HepG2 (cell line): ENCODE results near the gene PREX1. TPM values are rescaled to one million over a fixed set of nuclear protein-coding genes. Genes with fewer than 3 reads are reported as not detected.

Experiments used
- BRF2 ChIP-seq: sonication (generic); formaldehyde crosslinking; IDR thresholded peaks from 2 replicates; pipeline ENCODE4 v1.8.1; 2022; ENCODE audit warnings: mild to moderate bottlenecking, missing genetic modification reagents
- ERF ChIP-seq: IDR thresholded peaks from 2 replicates; pipeline ENCODE4 v1.6.1; 2018; ENCODE audit warnings: missing biosample characterization, missing genetic modification reagents
- GPN1 ChIP-seq: sonication (generic); formaldehyde crosslinking; IDR thresholded peaks from 2 replicates; pipeline ENCODE4 v1.5.1; 2020; ENCODE audit warnings: missing genetic modification reagents, borderline replicate concordance
- HNF1B ChIP-seq: sonication (generic); formaldehyde crosslinking; IDR thresholded peaks from 2 replicates; pipeline ENCODE4 v1.5.1; 2020; ENCODE audit warnings: mild to moderate bottlenecking, moderate library complexity, missing genetic modification reagents
- HNRNPK ChIP-seq: fragments of 200-400 bp; formaldehyde crosslinking; IDR thresholded peaks from 2 replicates; pipeline ENCODE4 v1.6.1; 2018; ENCODE audit warnings: low read length, low read depth, moderate library complexity, mild to moderate bottlenecking; ENCODE audit not compliant: poor library complexity, severe bottlenecking
- PHF20 ChIP-seq: sonication (generic); formaldehyde crosslinking; IDR thresholded peaks from 2 replicates; pipeline ENCODE4 v1.5.0; 2020; ENCODE audit warnings: mild to moderate bottlenecking, missing genetic modification reagents
- SETDB1 ChIP-seq: sonication (generic); formaldehyde crosslinking; IDR thresholded peaks from 2 replicates; pipeline ENCODE4 v1.5.1; 2020; ENCODE audit warnings: missing genetic modification reagents, mild to moderate bottlenecking, borderline replicate concordance
- SRSF1 ChIP-seq: fragments of 200-400 bp; formaldehyde crosslinking; optimal IDR thresholded peaks from 2 replicates; pipeline ENCODE3; 2017; ENCODE audit warnings: mild to moderate bottlenecking, low read depth, low read length, moderate library complexity
- ZNF574 ChIP-seq: sonication (generic); formaldehyde crosslinking; IDR thresholded peaks from 2 replicates; pipeline ENCODE4 v1.4.0; 2020; ENCODE audit warnings: missing genetic modification reagents
- polyA plus RNA-seq, 8 experiments: library from polyadenylated mRNA; depleted of rRNA in 3 of 8; stranded (reverse) in 7 of 8; unstranded in 1 of 8; fragments of >200 nt; fragmentation: Illumina TruSeq in 4 of 8; extraction: Trizol in 4 of 8; gene quantifications; 2 replicates each; pipeline versions ENCODE4 v1.2.1 to v1.2.3, GENCODE V29; 2011 to 2016; ENCODE audit warnings: low read depth in 4 of 8, missing spikeins in 1 of 8, mixed read lengths in 1 of 8; ENCODE audit not compliant: insufficient read depth in 1 of 8
- total RNA-seq, 5 experiments: library from RNA; depleted of rRNA; stranded (reverse); fragments of >200 nt; fragmentation: Illumina TruSeq; extraction: Trizol; gene quantifications; 2 replicates each; pipeline ENCODE4 v1.2.3, GENCODE V29; 2016; ENCODE audit warnings: low read depth in 1 of 5

Gene PREX1
- total and polyA plus RNA-seq, 2 of the 13 experiments (the other 11 are each of a cell fraction or from before 2014, with no cell fraction given): 0.02 to 0.04 TPM

GRCh38 chr20:48682529-48683363 lies 145.1 kb downstream of the PREX1 start (continued):
- no peak for TF ChIP-seq ZNF574 (CRISPR knock-in tag)
- TF ChIP-seq GPN1 (CRISPR knock-in tag): no peak
- TF ChIP-seq BRF2: no peak
- TF ChIP-seq SETDB1 (CRISPR knock-in tag): no peak
- no peak for TF ChIP-seq ERF (CRISPR knock-in tag)
- TF ChIP-seq HNRNPK: no peak
- TF ChIP-seq SRSF1: peak; percentile 78
- 0 out of 2 replicates have a peak, but pooled peaks have one; percentile 9 for TF ChIP-seq PHF20 (CRISPR knock-in tag)
- TF ChIP-seq HNF1B (CRISPR knock-in tag): no peak
